Lower lobe of right lung (tissue), 2 donors: ENCODE data around the gene LAMA2. TPM values are rescaled to one million over a fixed set of nuclear protein-coding genes. Genes with fewer than 3 reads are reported as not detected.

Experiments
- ATAC-seq, 2 donors: fragments of 200-7000 bp; cut with Tn5 transposase; one replicate each; pipeline ENCODE4 v1.9.1; 2020 to 2022; ENCODE audit warnings: mild to moderate bottlenecking in 2 of 2, moderate library complexity in 2 of 2
- DNase-seq: peaks from one replicate; pipeline ENCODE4 v3.0.0-alpha.2; 2020
- H3K27ac ChIP-seq: fragments of 200-600 bp; one replicate; pipeline ENCODE4 v1.8.0; 2022
- H3K27me3 ChIP-seq: fragments of 200-600 bp; one replicate; pipeline ENCODE4 v1.8.0; 2022; ENCODE audit warnings: low read depth
- H3K36me3 ChIP-seq: fragments of 200-600 bp; one replicate; pipeline ENCODE4 v1.8.0; 2022; ENCODE audit warnings: mild to moderate bottlenecking
- H3K4me1 ChIP-seq: fragments of 200-600 bp; one replicate; pipeline ENCODE4 v1.8.0; 2022
- H3K4me3 ChIP-seq: fragments of 200-600 bp; one replicate; pipeline ENCODE4 v1.8.0; 2022; ENCODE audit warnings: mild to moderate bottlenecking
- H3K9me3 ChIP-seq: fragments of 200-600 bp; one replicate; pipeline ENCODE4 v1.8.0; 2022
- CTCF ChIP-seq: fragments of 200-600 bp; IDR thresholded peaks from one replicate; pipeline ENCODE4 v1.8.0; 2022; ENCODE audit warnings: antibody characterized with exemption, mild to moderate bottlenecking
- intact Hi-C: fragments of 100-400 bp; cut with DNase I; formaldehyde crosslinking; loops from one replicate; pipeline ENCODE4 v1.11.0; 2022
- total RNA-seq: library from RNA; stranded (reverse); fragmentation: NEBNext Ultra II Directional; extraction: Animal tissue kit (Norgen Biotek cat#: 25700); gene quantifications from one replicate; pipeline ENCODE4 v1.2.1, GENCODE V29; 2021
- donor health status: DM: no; HTN: yes; CAD: no; lungs with severe emphysema.

Gene LAMA2
- total RNA-seq, 1 donor from 2014 or later = 49.6 TPM

GRCh38 chr6:129485746-129486145, 602.8 kb downstream of the LAMA2 start:
- Histone ChIP-seq H3K9me3 (no peaks in the 10 kb centered on the region), H3K27me3 (no peaks in the 10 kb centered on the region), H3K4me3 (no peak overlapping the region), H3K27ac (no peak overlapping the region), H3K4me1 (peaks cover 11% of the 10 kb centered on the region), H3K36me3 (peaks cover 22% of the 10 kb centered on the region)
- ATAC-seq (no peak), DNase-seq (no peak)
- intact Hi-C loops = no loop called here
- TF ChIP-seq CTCF = no peak

- no peak overlapping the region for H3K4me3 ChIP-seq
- peaks cover 15% of the 10 kb centered on the region for H3K4me1 ChIP-seq
- no peak for ATAC-seq
- intact Hi-C loops = no loop called here
- DNase-seq = no peak
- no peak for TF ChIP-seq CTCF
- H3K27me3 ChIP-seq = no peaks in the 10 kb centered on the region
- no peak overlapping the region for H3K27ac ChIP-seq
- no peaks in the 10 kb centered on the region for H3K9me3 ChIP-seq
- peaks cover 17% of the 10 kb centered on the region for H3K36me3 ChIP-seq
Observed at GRCh38 chr6:129486327-129486726, 603.4 kb downstream of the LAMA2 start.

- Histone ChIP-seq H3K4me3 (no peak overlapping the region), H3K27me3 (no peaks in the 10 kb centered on the region), H3K27ac (no peak overlapping the region), H3K9me3 (no peaks in the 10 kb centered on the region), H3K36me3 (peaks cover 6% of the 10 kb centered on the region), H3K4me1 (peaks cover 23% of the 10 kb centered on the region)
- intact Hi-C loops = no loop called here
- DNase-seq (no peak), ATAC-seq (no peak)
- no peak for TF ChIP-seq CTCF
Observed at GRCh38 chr6:129488313-129488712, 605.4 kb downstream of the LAMA2 start.

GRCh38 chr6:129489215-129489765, 606.4 kb downstream of the LAMA2 start:
- TF ChIP-seq CTCF = no peak
- H3K4me3 ChIP-seq = no peak overlapping the region
- no peaks in the 10 kb centered on the region for H3K27me3 ChIP-seq
- ATAC-seq (peak in 1 of 2 donors; percentile 67), DNase-seq (no peak)
- H3K36me3 ChIP-seq = peaks cover 13% of the 10 kb centered on the region
- H3K9me3 ChIP-seq = no peaks in the 10 kb centered on the region
- peak overlapping the region; percentile 87 for H3K27ac ChIP-seq
- peaks cover 23% of the 10 kb centered on the region for H3K4me1 ChIP-seq
- intact Hi-C loops = no loop called here

- no peaks in the 10 kb centered on the region for H3K27me3 ChIP-seq
- intact Hi-C loops = no loop called here
- H3K4me3 ChIP-seq = peak overlapping the region; percentile 33
- H3K27ac ChIP-seq = peak overlapping the region; percentile 87
- DNase-seq (no peak), ATAC-seq (peak; percentile 92 to 94)
- H3K4me1 ChIP-seq = peaks cover 23% of the 10 kb centered on the region
- peaks cover 13% of the 10 kb centered on the region for H3K36me3 ChIP-seq
- H3K9me3 ChIP-seq = no peaks in the 10 kb centered on the region
- no peak for TF ChIP-seq CTCF
Observed at GRCh38 chr6:129490521-129491255, 607.8 kb downstream of the LAMA2 start.
